HG03442 (cell line): ENCODE measurements around the gene TMEM255B.
"Not testable (repeated sequence)": the region's sequence is repeated elsewhere in the genome, so short reads cannot be mapped to it uniquely, and the experiment has no call there.

Experiments
- ATAC-seq: cut with Tn5 transposase; IDR thresholded peaks from one replicate; pipeline ENCODE4 v1.9.1; 2021; ENCODE audit warnings: mild to moderate bottlenecking, moderate library complexity; ENCODE audit not compliant: unreplicated experiment

TMEM255B gene

GRCh38 chr13:113748101-113748861 lies 10.7 kb upstream of the TMEM255B start:
- ATAC-seq: no peak

DNA sequence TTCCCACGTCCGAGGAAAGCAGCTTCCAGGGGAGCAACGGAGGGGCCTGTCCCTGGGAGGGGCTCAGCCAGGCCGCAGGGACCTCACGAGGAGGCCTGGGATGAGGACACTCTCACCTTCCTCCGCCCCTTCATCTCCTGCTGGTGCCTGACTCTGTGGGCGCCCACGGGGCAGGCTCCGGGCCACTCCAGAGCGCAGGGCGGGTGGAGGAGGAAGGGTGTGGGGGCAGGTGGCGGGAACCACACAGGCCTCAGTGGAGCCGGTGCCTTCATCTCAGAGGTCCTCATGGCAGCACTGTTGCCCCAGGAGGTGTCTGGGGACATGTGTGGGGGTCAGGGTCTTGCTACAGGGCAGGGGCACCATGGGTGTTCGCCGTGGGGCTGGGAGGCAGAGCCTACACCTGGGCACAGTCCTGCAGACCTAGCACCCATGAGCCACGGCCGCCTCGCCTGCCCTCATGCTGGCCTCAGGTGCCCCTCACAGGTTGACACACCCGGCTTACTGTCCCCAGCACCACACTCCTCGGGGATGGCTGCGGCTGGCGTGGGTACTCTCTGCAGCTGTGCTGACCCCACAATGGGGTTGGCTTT lies 10.1 kb upstream of the TMEM255B start:
- no peak for ATAC-seq

GRCh38 chr13:113749507-113749906 lies 9.5 kb upstream of the TMEM255B start:
- no peak for ATAC-seq

DNA sequence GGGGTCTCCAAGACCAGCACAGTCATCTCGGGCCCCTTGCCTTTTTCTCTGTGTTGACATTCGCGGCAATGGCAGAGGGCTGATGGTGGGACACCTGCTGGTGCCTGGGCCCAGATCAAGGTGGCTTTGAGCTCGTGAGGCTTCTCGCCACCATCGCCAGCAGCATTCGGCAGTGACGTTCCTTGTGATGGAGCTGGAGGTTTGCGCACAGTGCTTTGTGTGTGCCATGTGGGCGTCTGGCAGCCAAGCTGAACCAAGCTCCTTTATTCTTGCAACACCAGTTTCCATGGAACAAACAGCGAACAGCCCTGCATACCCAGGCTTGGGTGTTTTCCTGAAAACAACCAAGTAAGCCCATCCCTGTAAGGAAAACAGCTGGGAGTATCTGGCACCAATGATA lies 9.1 kb upstream of the TMEM255B start:
- ATAC-seq: no peak

- no peak for ATAC-seq
These were observed 8.2 kb upstream of the TMEM255B start for GRCh38 chr13:113750554-113751399.

DNA sequence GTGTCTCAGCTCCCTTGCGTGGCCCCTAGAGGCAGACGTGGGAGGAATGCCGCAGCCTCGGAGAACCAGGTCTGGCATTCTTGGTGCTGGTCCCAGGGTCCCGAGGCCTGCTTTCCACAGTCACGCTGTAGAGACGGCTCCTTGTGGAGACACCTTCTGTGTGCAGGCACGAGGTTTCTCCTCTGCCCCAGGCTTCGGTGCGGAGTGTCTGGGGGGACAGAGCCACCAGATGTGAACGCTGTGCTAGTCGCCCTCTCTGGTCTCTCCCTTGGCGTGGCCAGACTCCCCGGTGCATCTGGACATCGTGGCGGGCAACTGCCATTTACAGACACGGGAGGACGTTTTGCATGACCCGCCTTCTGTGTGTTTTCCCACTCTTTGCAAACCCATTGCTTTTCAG lies 7.5 kb upstream of the TMEM255B start:
- ATAC-seq: no peak

GRCh38 chr13:113752211-113752986 lies 6.6 kb upstream of the TMEM255B start:
- ATAC-seq: not testable (repeated sequence)

DNA sequence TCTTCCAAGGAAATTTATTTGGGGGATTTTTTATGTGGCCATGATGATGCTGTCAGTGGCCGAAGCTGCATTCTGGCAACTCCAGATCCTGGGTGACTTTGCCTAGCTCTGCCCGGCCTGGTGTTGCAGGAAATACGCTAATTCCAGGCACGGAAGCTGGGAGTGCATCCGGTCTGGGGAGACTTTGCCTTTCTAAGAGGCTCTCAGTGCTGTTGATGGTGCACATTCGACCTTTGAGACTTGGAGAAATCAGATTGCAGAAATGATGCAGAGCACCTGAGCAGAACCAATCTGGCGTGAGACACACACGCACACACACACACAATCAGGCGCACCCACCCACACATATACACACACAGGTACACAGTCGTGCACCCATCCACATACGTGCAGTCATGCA lies 5.9 kb upstream of the TMEM255B start:
- no peak for ATAC-seq

DNA sequence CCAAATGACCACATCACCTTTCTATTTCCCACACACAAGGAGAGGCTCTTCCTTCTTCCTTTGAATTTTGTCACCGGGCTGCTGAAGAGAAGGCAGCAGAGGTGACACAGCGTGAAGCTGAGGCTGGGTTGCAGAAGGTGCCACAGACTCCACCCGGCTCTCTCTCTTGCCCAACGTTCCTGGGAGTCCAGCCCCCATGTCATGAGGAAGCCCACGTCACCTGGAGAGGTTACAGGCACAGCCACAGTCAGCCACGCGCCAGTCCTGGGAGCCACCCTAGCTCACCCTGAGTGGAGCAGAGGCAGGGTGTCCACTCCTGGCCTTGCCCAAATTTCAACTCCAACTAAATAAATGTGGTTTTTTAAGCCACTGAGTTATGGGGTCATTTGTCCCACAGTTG lies 4.8 kb upstream of the TMEM255B start:
- no peak for ATAC-seq

DNA sequence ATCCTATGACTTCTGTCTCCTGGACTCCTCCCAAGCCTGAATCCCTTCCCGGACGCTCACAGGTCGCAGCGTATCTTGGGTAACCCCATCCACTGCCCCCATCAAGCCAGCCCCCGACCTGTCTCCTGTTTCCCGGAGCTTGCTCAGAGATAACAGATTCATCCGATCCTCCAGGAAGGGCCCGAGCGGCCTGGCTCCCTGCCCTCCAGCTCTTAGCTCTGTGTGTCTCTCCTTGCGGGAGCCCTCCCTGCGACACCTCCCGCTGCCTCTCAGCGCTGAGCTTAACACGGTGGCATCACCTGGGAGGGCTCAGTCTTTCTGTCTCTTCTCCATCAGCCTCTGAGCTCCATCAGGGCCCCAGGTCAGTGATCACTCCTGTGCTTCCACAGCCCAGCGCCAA lies 4.3 kb upstream of the TMEM255B start:
- ATAC-seq: no peak

DNA sequence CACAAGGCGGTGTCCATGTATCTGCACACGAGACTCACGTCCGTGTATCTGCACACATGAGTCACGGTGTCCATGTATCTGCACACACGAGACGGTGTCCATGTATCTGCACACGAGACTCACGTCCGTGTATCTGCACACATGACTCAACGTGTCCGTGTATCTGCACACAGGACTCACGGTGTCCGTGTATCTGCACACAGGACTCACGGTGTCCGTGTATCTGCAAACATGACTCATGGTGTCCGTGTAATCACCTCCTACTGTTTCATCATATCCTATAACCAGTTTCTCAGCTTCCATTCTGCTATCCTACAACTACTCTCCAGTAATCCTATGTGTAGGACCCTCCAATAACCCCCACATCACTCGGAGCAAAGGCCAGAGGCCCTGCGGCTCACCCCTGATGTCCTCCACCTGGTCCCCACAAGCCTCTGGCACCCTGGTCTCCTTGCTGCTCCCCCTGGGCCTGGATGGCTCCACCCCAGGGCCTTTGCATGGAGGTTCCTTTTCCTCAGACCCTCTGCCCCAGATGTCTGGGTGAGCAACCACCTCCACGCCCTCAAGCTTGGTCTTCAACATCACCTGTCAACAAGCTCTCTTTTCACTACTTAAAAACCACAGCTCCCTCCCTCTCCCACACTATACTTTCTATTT lies 2.5 kb upstream of the TMEM255B start:
- no peak for ATAC-seq

- ATAC-seq: no peak
These were observed 605 bp downstream of the TMEM255B start for GRCh38 chr13:113759525-113760137.

GRCh38 chr13:113761136-113761535 lies 2.1 kb downstream of the TMEM255B start:
- no peak for ATAC-seq

GRCh38 chr13:113762075-113762474 lies 3.0 kb downstream of the TMEM255B start:
- ATAC-seq: no peak

DNA sequence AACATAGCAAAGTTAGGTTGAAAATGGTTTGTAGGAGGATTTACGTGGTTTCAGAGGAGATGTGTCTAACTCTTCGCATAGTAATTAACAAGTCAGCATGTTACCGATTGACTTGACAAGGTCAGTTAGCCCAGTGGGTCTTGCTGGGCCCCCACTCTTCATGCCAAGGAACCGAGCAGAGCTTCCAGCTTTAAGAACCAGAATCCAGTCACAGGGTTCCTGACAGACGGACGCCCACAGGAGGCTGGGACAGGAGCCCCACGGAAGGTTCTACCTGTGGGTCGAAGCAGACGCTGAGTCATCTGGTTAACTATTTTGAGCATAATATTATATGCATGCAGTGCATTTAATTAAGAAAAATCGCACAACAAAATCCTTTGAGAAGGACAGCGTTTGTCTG lies 3.5 kb downstream of the TMEM255B start:
- no peak for ATAC-seq

DNA sequence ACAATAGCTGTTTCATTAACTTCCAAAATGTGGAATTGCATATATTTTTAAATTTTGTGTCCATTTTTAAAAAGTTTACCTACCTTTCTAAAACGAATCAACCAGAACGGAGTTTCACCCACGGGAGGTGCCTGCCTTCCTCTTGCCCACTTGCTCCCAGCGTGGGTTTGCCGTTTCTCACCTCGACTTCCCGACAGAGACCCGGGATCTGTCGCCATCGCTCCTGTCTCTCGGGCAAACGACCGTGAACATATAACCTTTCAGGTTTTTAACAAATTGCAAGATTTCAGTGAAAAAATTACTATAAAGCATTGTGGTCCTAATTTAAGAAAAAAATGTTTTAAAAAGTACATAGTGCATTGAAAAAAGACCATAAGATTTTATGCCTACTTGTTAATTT lies 4.2 kb downstream of the TMEM255B start:
- ATAC-seq: no peak

GRCh38 chr13:113763961-113764792 lies 5.2 kb downstream of the TMEM255B start:
- no peak for ATAC-seq

DNA sequence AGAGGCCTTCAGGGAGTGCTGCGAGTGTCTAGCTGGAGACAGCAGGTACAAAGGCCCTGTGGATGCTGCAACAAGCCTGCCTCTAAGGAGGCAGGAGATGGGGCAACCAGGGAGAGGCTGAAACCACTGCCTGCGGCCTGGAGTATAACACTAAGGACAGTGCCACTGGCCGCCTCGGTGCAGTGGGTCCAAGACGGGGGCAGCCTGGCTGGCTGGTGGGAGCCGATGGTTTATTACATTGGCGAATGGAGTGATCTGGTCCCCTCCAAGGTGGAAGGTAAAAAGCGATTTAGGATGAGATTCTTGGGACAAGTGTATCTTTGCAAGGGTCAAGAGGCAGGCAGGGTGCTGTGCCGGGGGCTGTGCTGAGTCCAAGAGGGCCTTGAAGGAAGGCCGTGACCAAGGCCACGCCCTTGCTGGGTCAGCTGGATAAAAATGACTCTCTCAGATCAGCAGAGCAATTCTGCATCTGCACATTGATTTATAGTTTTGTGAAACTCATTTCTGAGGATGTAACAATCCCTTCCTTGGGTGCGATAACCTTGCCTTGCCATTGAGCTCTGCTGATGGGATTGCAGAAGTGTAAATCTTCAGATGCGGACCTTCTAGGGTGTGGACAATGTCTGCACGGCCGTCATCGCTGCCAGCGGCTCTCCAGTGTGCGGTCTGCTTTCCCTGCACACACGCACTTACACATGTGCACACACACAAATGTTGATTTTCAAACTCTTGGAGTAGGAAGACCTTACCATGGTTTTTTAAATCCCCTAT lies 6.0 kb downstream of the TMEM255B start:
- no peak for ATAC-seq

- no peak for ATAC-seq
These were observed 6.5 kb downstream of the TMEM255B start for GRCh38 chr13:113765564-113765910.
